Astrocyte (in vitro differentiated cells and primary cell): ENCODE measurements around the gene OR2V1. TPM values are rescaled to one million over a fixed set of nuclear protein-coding genes. Genes with fewer than 3 reads are reported as not detected.
A peak's percentile ranks its signal among the peaks of the same experiment; 100 is the strongest.
"Not testable (repeated sequence)": the region's sequence is repeated elsewhere in the genome, so short reads cannot be mapped to it uniquely, and the experiment has no call there.

ENCODE experiments used
- DNase-seq: peaks from one replicate; pipeline ENCODE4 v3.0.0-alpha.2; 2010; ENCODE audit warnings: low read depth
- FAIRE-seq: peaks from 2 replicates; lab custom pipeline; 2011; peaks lifted over from hg19 to GRCh38; lab: Jason Lieb, UNC
- H2AFZ ChIP-seq: 2 replicates; pipeline ENCODE4 v1.6.0; 2012; ENCODE audit warnings: low read depth, low read length, inconsistent platforms
- H3K27ac ChIP-seq: 2 replicates; pipeline ENCODE4 v1.5.1; 2011; ENCODE audit warnings: low read depth, low read length, inconsistent platforms
- H3K27me3 ChIP-seq: 2 replicates; pipeline ENCODE4 v1.6.0; 2011; ENCODE audit warnings: low read length, inconsistent platforms; ENCODE audit not compliant: insufficient read depth
- H3K36me3 ChIP-seq: 2 replicates; pipeline ENCODE4 v1.5.1; 2011; ENCODE audit warnings: low read length, inconsistent platforms; ENCODE audit not compliant: insufficient read depth
- H3K4me1 ChIP-seq: 2 replicates; pipeline ENCODE4 v1.5.1; 2011; ENCODE audit warnings: low read length, inconsistent platforms; ENCODE audit not compliant: insufficient read depth
- H3K4me2 ChIP-seq: 2 replicates; pipeline ENCODE4 v1.6.0; 2012; ENCODE audit warnings: low read length, inconsistent platforms
- H3K4me3 ChIP-seq: 2 replicates; pipeline ENCODE4 v1.5.1; 2011; ENCODE audit warnings: low read depth, mild to moderate bottlenecking, low read length, inconsistent platforms; ENCODE audit not compliant: insufficient read depth
- H3K79me2 ChIP-seq: 2 replicates; pipeline ENCODE4 v1.6.0; 2012; ENCODE audit warnings: mild to moderate bottlenecking, low read length, inconsistent platforms; ENCODE audit not compliant: insufficient read depth
- H3K9ac ChIP-seq: 2 replicates; pipeline ENCODE4 v1.6.0; 2012; ENCODE audit warnings: mild to moderate bottlenecking, low read length, inconsistent platforms
- H3K9me3 ChIP-seq: 2 replicates; pipeline ENCODE4 v1.5.1; 2012; ENCODE audit warnings: low read depth, mild to moderate bottlenecking, low read length, inconsistent platforms; ENCODE audit not compliant: insufficient read depth
- H4K20me1 ChIP-seq: 2 replicates; pipeline ENCODE4 v1.6.0; 2012; ENCODE audit warnings: low read length, inconsistent platforms; ENCODE audit not compliant: insufficient read depth
- H3K27ac Mint-ChIP-seq: one replicate; pipeline ENCODE4 v1.8.0; 2021; ENCODE audit warnings: mild to moderate bottlenecking, mixed read lengths; ENCODE audit not compliant: unreplicated experiment
- H3K27me3 Mint-ChIP-seq: one replicate; pipeline ENCODE4 v1.8.0; 2021; ENCODE audit warnings: low read depth, mixed read lengths; ENCODE audit not compliant: unreplicated experiment
- H3K36me3 Mint-ChIP-seq: one replicate; pipeline ENCODE4 v1.8.0; 2021; ENCODE audit warnings: low read depth, mixed read lengths; ENCODE audit not compliant: unreplicated experiment
- H3K4me1 Mint-ChIP-seq: one replicate; pipeline ENCODE4 v1.8.0; 2021; ENCODE audit warnings: low read depth, mixed read lengths; ENCODE audit not compliant: unreplicated experiment
- H3K4me3 Mint-ChIP-seq: one replicate; pipeline ENCODE4 v1.8.0; 2021; ENCODE audit warnings: mild to moderate bottlenecking, moderate library complexity, mixed read lengths; ENCODE audit not compliant: unreplicated experiment
- H3K9me3 Mint-ChIP-seq: one replicate; pipeline ENCODE4 v1.8.0; 2021; ENCODE audit warnings: mild to moderate bottlenecking, mixed read lengths; ENCODE audit not compliant: unreplicated experiment
- CTCF ChIP-seq: IDR thresholded peaks from 2 replicates; pipeline ENCODE4 v1.5.1; 2011; ENCODE audit warnings: low read depth, mild to moderate bottlenecking, inconsistent platforms, low read length, moderate library complexity; ENCODE audit not compliant: insufficient read depth
- EZH2 ChIP-seq: IDR thresholded peaks from 2 replicates; pipeline ENCODE4 v1.6.1; 2012; ENCODE audit warnings: mild to moderate bottlenecking, low read length, inconsistent platforms; ENCODE audit not compliant: insufficient read depth
- total RNA-seq: library from RNA; stranded (reverse); gene quantifications from 2 replicates; pipeline ENCODE4 v1.2.1, GENCODE V29; 2021

Gene OR2V1
- total RNA-seq, 1 donor from 2014 or later, result not detected

- peaks cover 8% of the 10 kb centered on the region for H3K4me1 ChIP-seq
- TF ChIP-seq CTCF (no peak), EZH2 (no peak)
- H2AFZ ChIP-seq, result peak overlapping the region; percentile 23
- FAIRE-seq (no peak), DNase-seq (no peak)
- no peak overlapping the region for H3K9ac ChIP-seq
- H3K9me3 ChIP-seq, result no peaks in the 10 kb centered on the region
- H3K27ac ChIP-seq, result no peak overlapping the region
- H4K20me1 ChIP-seq, result no peaks in the 10 kb centered on the region
- no peaks in the 10 kb centered on the region for H3K27me3 ChIP-seq
- Mint-ChIP-seq H3K4me1 (no peaks in the 10 kb centered on the region), H3K27ac (peak overlapping the region; percentile 62), H3K27me3 (peaks cover 16% of the 10 kb centered on the region), H3K9me3 (peaks cover 2% of the 10 kb centered on the region), H3K36me3 (no peaks in the 10 kb centered on the region), H3K4me3 (peak overlapping the region; percentile 84)
- peak overlapping the region; percentile 64 for H3K4me2 ChIP-seq
- no peaks in the 10 kb centered on the region for H3K79me2 ChIP-seq
- H3K36me3 ChIP-seq, result no peaks in the 10 kb centered on the region
- H3K4me3 ChIP-seq, result no peak overlapping the region
Measured at GRCh38 chr5:181163487-181164075, 32.6 kb upstream of the OR2V1 start.

GRCh38 chr5:181161534-181162175 is 30.7 kb upstream of the OR2V1 start:
- no peak for TF ChIP-seq EZH2
- no peak for TF ChIP-seq CTCF
- no peak overlapping the region for H3K9ac ChIP-seq
- no peaks in the 10 kb centered on the region for H3K36me3 ChIP-seq
- no peaks in the 10 kb centered on the region for H3K79me2 ChIP-seq
- H3K4me1 ChIP-seq, result peaks cover 8% of the 10 kb centered on the region
- no peaks in the 10 kb centered on the region for H3K9me3 ChIP-seq
- peaks cover 2% of the 10 kb centered on the region for H3K27me3 ChIP-seq
- Mint-ChIP-seq H3K27ac (peak overlapping the region; percentile 87), H3K9me3 (peaks cover 2% of the 10 kb centered on the region), H3K36me3 (no peaks in the 10 kb centered on the region), H3K4me1 (no peaks in the 10 kb centered on the region), H3K4me3 (no peak overlapping the region), H3K27me3 (peaks cover 22% of the 10 kb centered on the region)
- no peak overlapping the region for H3K27ac ChIP-seq
- DNase-seq (no peak), FAIRE-seq (no peak)
- no peaks in the 10 kb centered on the region for H4K20me1 ChIP-seq
- peak overlapping the region; percentile 68 for H3K4me2 ChIP-seq
- peak overlapping the region; percentile 25 for H3K4me3 ChIP-seq
- peak overlapping the region; percentile 62 for H2AFZ ChIP-seq

GRCh38 chr5:181160755-181161533 is 30.0 kb upstream of the OR2V1 start:
- Histone ChIP-seq H3K4me2 (peak overlapping the region; percentile 68), H2AFZ (peak overlapping the region; percentile 62), H3K4me3 (peak overlapping the region; percentile 25)
- not testable (repeated sequence) for H3K27me3 ChIP-seq, H3K79me2 ChIP-seq, H3K9me3 ChIP-seq, H3K4me1 Mint-ChIP-seq, H3K4me3 Mint-ChIP-seq, H3K36me3 ChIP-seq, H3K4me1 ChIP-seq, H3K9ac ChIP-seq, H4K20me1 ChIP-seq, H3K9me3 Mint-ChIP-seq, H3K27ac ChIP-seq, FAIRE-seq, H3K36me3 Mint-ChIP-seq
- Mint-ChIP-seq H3K27me3 (peaks cover 26% of the 10 kb centered on the region), H3K27ac (peak overlapping the region; percentile 87)
- peak; percentile 65 for DNase-seq
